ENCODE data around the gene CYP11A1. TPM values are rescaled to one million over a fixed set of nuclear protein-coding genes. Genes with fewer than 3 reads are reported as not detected.

CYP11A1 gene
- total RNA-seq, 1 donor from 2014 or later: 0.32 TPM

GRCh38 chr15:74332011-74332410 is 35.4 kb downstream of the CYP11A1 start:
- Mint-ChIP-seq H3K4me1 (ENCODE audit: low read depth) (no peaks in the 10 kb centered on the region), H3K4me3 (ENCODE audit: unreplicated experiment) (no peak overlapping the region), H3K9me3 (ENCODE audit: low read depth) (no peaks in the 10 kb centered on the region), H3K36me3 (ENCODE audit: low read depth) (peaks cover 2% of the 10 kb centered on the region), H3K27ac (ENCODE audit: unreplicated experiment) (no peak overlapping the region), H3K27me3 (ENCODE audit: low read depth) (peaks cover 2% of the 10 kb centered on the region)
- no peak for TF ChIP-seq CTCF (IDR thresholded peaks at IDR 0.05)
- DNase-seq (ENCODE audit: low spot score): peak; percentile 59

GRCh38 chr15:74330861-74331408 is 36.5 kb downstream of the CYP11A1 start:
- Mint-ChIP-seq H3K27ac (ENCODE audit: unreplicated experiment) (no peak overlapping the region), H3K36me3 (ENCODE audit: low read depth) (peaks cover 2% of the 10 kb centered on the region), H3K4me1 (ENCODE audit: low read depth) (no peaks in the 10 kb centered on the region), H3K27me3 (ENCODE audit: low read depth) (peaks cover 2% of the 10 kb centered on the region), H3K4me3 (ENCODE audit: unreplicated experiment) (no peak overlapping the region), H3K9me3 (ENCODE audit: low read depth) (no peaks in the 10 kb centered on the region)
- peak; percentile 60 for DNase-seq (ENCODE audit: low spot score)
- TF ChIP-seq CTCF (IDR thresholded peaks at IDR 0.05): no peak

GRCh38 chr15:74328331-74329056 is 39.0 kb downstream of the CYP11A1 start:
- DNase-seq (ENCODE audit: low spot score): no peak
- Mint-ChIP-seq H3K4me3 (ENCODE audit: unreplicated experiment) (no peak overlapping the region), H3K4me1 (ENCODE audit: low read depth) (no peaks in the 10 kb centered on the region), H3K36me3 (ENCODE audit: low read depth) (peaks cover 2% of the 10 kb centered on the region), H3K9me3 (ENCODE audit: low read depth) (no peaks in the 10 kb centered on the region), H3K27ac (ENCODE audit: unreplicated experiment) (no peak overlapping the region), H3K27me3 (ENCODE audit: low read depth) (peaks cover 6% of the 10 kb centered on the region)
- TF ChIP-seq CTCF (IDR thresholded peaks at IDR 0.05): no peak

GRCh38 chr15:74327756-74328155 is 39.7 kb downstream of the CYP11A1 start:
- Mint-ChIP-seq H3K4me1 (ENCODE audit: low read depth) (no peaks in the 10 kb centered on the region), H3K27ac (ENCODE audit: unreplicated experiment) (no peak overlapping the region), H3K4me3 (ENCODE audit: unreplicated experiment) (no peak overlapping the region), H3K36me3 (ENCODE audit: low read depth) (peaks cover 2% of the 10 kb centered on the region), H3K9me3 (ENCODE audit: low read depth) (no peaks in the 10 kb centered on the region), H3K27me3 (ENCODE audit: low read depth) (peaks cover 6% of the 10 kb centered on the region)
- no peak for DNase-seq (ENCODE audit: low spot score)
- no peak for TF ChIP-seq CTCF (IDR thresholded peaks at IDR 0.05)

- TF ChIP-seq CTCF (IDR thresholded peaks at IDR 0.05): no peak
- peaks cover 4% of the 10 kb centered on the region for H3K27me3 Mint-ChIP-seq (ENCODE audit: low read depth)
- H3K27ac Mint-ChIP-seq (ENCODE audit: unreplicated experiment): no peak overlapping the region
- no peaks in the 10 kb centered on the region for H3K36me3 Mint-ChIP-seq (ENCODE audit: low read depth)
- no peaks in the 10 kb centered on the region for H3K9me3 Mint-ChIP-seq (ENCODE audit: low read depth)
- DNase-seq (ENCODE audit: low spot score): no peak
- H3K4me3 Mint-ChIP-seq (ENCODE audit: unreplicated experiment): no peak overlapping the region
- no peaks in the 10 kb centered on the region for H3K4me1 Mint-ChIP-seq (ENCODE audit: low read depth)
These were observed 40.7 kb downstream of the CYP11A1 start for GRCh38 chr15:74326746-74327145.
